Endodermal cell (in vitro differentiated cells): Measurements from ENCODE around the gene NTN3. TPM values are rescaled to one million over a fixed set of nuclear protein-coding genes. Genes with fewer than 3 reads are reported as not detected.

ENCODE experiments used
- DNase-seq: peaks from one replicate; pipeline ENCODE4 v3.0.0-alpha.2; 2017
- H3K27ac ChIP-seq: 2 replicates; pipeline ENCODE4 v1.5.1; 2013; ENCODE audit warnings: mild to moderate bottlenecking, low read depth, low read length, moderate library complexity
- H3K27me3 ChIP-seq: 2 replicates; pipeline ENCODE4 v1.6.1; 2013; ENCODE audit warnings: mild to moderate bottlenecking, low read length, moderate library complexity; ENCODE audit not compliant: insufficient read depth, control insufficient read depth, poor library complexity, severe bottlenecking
- H3K36me3 ChIP-seq: 2 replicates; pipeline ENCODE4 v1.7.0; 2013; ENCODE audit warnings: mild to moderate bottlenecking, low read length, moderate library complexity; ENCODE audit not compliant: control insufficient read depth, insufficient read depth
- H3K4me1 ChIP-seq: one replicate; pipeline ENCODE4 v1.7.0; 2013; ENCODE audit warnings: low read length; ENCODE audit not compliant: control insufficient read depth, insufficient read depth
- H3K4me3 ChIP-seq: 2 replicates; pipeline ENCODE4 v1.5.1; 2013; ENCODE audit warnings: mild to moderate bottlenecking, low read length, moderate library complexity
- H3K9ac ChIP-seq: 2 replicates; pipeline ENCODE4 v1.6.1; 2013; ENCODE audit warnings: mild to moderate bottlenecking, low read length, moderate library complexity; ENCODE audit not compliant: poor library complexity, severe bottlenecking; ENCODE audit errors: extremely low read depth
- H3K9me3 ChIP-seq: 2 replicates; pipeline ENCODE4 v1.6.1; 2013; ENCODE audit warnings: mild to moderate bottlenecking, low read length, moderate library complexity; ENCODE audit not compliant: control insufficient read depth
- H3K27ac Mint-ChIP-seq: 2 replicates; pipeline ENCODE4 v1.8.0; 2020; ENCODE audit warnings: mixed read lengths
- H3K27me3 Mint-ChIP-seq: 2 replicates; pipeline ENCODE4 v1.8.0; 2021; ENCODE audit warnings: mild to moderate bottlenecking, mixed read lengths; ENCODE audit not compliant: insufficient read depth
- H3K36me3 Mint-ChIP-seq: 2 replicates; pipeline ENCODE4 v1.8.0; 2020; ENCODE audit warnings: low read depth, mixed read lengths
- H3K4me1 Mint-ChIP-seq: 2 replicates; pipeline ENCODE4 v1.8.0; 2020; ENCODE audit warnings: mixed read lengths
- H3K4me3 Mint-ChIP-seq: 2 replicates; pipeline ENCODE4 v1.8.0; 2020; ENCODE audit warnings: mild to moderate bottlenecking, moderate library complexity, mixed read lengths
- H3K9me3 Mint-ChIP-seq: 2 replicates; pipeline ENCODE4 v1.8.0; 2020; ENCODE audit warnings: mild to moderate bottlenecking, mixed read lengths
- CTCF ChIP-seq: fragments of 200-600 bp; sonication (generic); conservative IDR thresholded peaks from 2 replicates; pipeline ENCODE4 v1.5.0; 2021; ENCODE audit warnings: antibody characterized with exemption, mild to moderate bottlenecking
- WGBS, 2 experiments: methylation state at CpG; one replicate each; pipeline versions ENCODE4 v1.1.5 to v1.1.7; 2013; ENCODE audit warnings: missing lambda C conversion rate in 2 of 2, mixed read lengths in 1 of 2; ENCODE audit not compliant: insufficient coverage in 1 of 2, insufficient read length in 1 of 2; 5-methylcytosine and 5-hydroxymethylcytosine counted together
- total RNA-seq, 2 donors: library from RNA; stranded (reverse); fragmentation: NEBNext Ultra II Directional in 1 of 2; extraction: Animal tissue kit (Norgen Biotek cat#: 25700) in 1 of 2; gene quantifications; 2 replicates in 1 of 2; 3 replicates in 1 of 2; pipeline ENCODE4 v1.2.1, GENCODE V29; 2021

NTN3 gene
- total RNA-seq, 2 donors from 2014 or later = 0.48 to 0.62 TPM

- DNase-seq = no peak
- 86 to 89% methylated on average over 10 to 14 of the region's 14 CpGs for WGBS, 2 experiments
- H3K27me3 ChIP-seq = peaks cover 43% of the 10 kb centered on the region
- peaks cover 6% of the 10 kb centered on the region for H3K4me1 Mint-ChIP-seq
- H3K9me3 ChIP-seq = no peaks in the 10 kb centered on the region
- no peak overlapping the region for H3K27ac ChIP-seq
- H3K27me3 Mint-ChIP-seq = peaks cover 50% of the 10 kb centered on the region
- H3K9ac ChIP-seq = no peak overlapping the region
- H3K4me1 ChIP-seq = peaks cover 14% of the 10 kb centered on the region
- no peak for TF ChIP-seq CTCF
- no peaks in the 10 kb centered on the region for H3K36me3 Mint-ChIP-seq
- H3K4me3 ChIP-seq = no peak overlapping the region
- H3K27ac Mint-ChIP-seq = no peak overlapping the region
- H3K36me3 ChIP-seq = no peaks in the 10 kb centered on the region
- peak overlapping the region; percentile 45 for H3K4me3 Mint-ChIP-seq
- no peaks in the 10 kb centered on the region for H3K9me3 Mint-ChIP-seq
Measured at GRCh38 chr16:2472885-2473445, 1.9 kb downstream of the NTN3 start.

DNA sequence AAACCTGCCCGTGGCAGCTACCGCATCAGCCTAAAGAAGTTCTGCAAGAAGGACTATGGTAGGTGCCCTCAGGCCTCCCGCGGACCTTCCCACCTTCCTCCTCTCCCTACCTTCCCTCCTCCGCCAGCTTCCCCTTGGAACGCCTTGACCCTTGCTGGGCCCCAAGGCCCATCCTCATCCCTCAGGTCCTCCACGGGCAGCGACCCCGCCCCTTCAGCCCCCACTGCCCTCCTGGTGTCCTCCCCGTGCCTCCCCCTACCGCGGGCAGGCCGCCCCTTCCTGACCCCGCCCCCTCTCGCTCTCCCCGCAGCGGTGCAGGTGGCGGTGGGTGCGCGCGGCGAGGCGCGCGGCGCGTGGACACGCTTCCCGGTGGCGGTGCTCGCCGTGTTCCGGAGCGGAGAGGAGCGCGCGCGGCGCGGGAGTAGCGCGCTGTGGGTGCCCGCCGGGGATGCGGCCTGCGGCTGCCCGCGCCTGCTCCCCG, 2.4 kb downstream of the NTN3 start:
- H3K4me3 ChIP-seq = no peak overlapping the region
- H3K27ac Mint-ChIP-seq = no peak overlapping the region
- H3K9me3 ChIP-seq = no peaks in the 10 kb centered on the region
- peaks cover 49% of the 10 kb centered on the region for H3K27me3 Mint-ChIP-seq
- H3K27me3 ChIP-seq = peaks cover 43% of the 10 kb centered on the region
- H3K36me3 Mint-ChIP-seq = no peaks in the 10 kb centered on the region
- DNase-seq = peak; percentile 68
- no peaks in the 10 kb centered on the region for H3K36me3 ChIP-seq
- H3K4me3 Mint-ChIP-seq = peak overlapping the region; percentile 45
- H3K9ac ChIP-seq = no peak overlapping the region
- H3K4me1 ChIP-seq = peaks cover 14% of the 10 kb centered on the region
- no peaks in the 10 kb centered on the region for H3K9me3 Mint-ChIP-seq
- no peak overlapping the region for H3K27ac ChIP-seq
- H3K4me1 Mint-ChIP-seq = peaks cover 6% of the 10 kb centered on the region
- no peak for TF ChIP-seq CTCF
- WGBS, 2 experiments = 8 to 50% methylated on average over 5 to 49 of the region's 49 CpGs

DNA sequence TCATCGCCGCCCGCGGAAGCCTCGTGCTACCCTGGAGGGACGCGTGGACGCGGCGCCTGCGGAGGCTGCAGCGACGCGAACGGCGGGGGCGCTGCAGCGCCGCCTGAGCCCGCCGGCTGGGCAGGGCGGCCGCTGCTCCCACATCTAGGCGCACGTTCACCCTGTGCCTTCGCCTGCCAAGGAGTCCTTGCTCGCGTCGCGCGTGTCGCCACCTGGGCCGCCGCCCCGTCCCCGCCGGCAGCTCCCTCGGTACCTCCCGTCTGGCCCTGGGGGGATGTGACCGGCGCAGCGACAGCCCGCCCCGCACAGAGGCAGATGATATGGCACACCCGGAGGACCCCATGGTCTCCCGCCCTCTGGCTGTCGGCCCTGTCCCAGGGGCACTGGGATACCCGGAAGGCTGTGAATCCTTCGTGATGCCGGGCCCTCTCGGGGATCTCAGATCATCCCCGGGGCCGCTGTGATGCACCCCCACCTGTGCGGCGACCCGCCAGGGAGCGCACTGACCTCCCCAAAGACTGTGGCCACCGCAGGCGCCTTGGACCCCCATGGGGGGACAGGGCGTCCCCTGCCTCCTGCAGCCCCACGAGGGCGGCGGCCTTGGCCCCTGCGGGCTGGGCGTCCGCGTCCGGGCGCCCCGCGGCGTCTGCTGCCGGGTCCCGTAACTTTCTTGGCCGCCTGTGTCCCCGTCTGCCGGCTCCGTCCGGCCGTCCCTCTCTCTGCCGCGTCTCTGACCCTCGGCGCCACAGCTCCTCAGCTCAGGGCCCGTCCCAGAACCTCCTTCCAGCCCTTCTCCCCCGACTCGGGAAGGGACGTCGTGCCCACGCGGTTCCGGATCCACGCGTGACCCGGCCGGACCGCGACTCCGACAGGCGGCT, 3.1 kb downstream of the NTN3 start:
- peaks cover 43% of the 10 kb centered on the region for H3K27me3 ChIP-seq

More for the DNA sequence above, 3.1 kb downstream of the NTN3 start:
- H3K9me3 ChIP-seq = no peaks in the 10 kb centered on the region
- H3K4me1 Mint-ChIP-seq = peaks cover 6% of the 10 kb centered on the region
- 0 to 2% methylated on average over 24 to 100 of the region's 100 CpGs for WGBS, 2 experiments
- TF ChIP-seq CTCF = peak; percentile 56
- H3K9ac ChIP-seq = peak overlapping the region; percentile 69
- H3K9me3 Mint-ChIP-seq = no peaks in the 10 kb centered on the region
- DNase-seq = peak; percentile 76
- no peaks in the 10 kb centered on the region for H3K36me3 ChIP-seq
- H3K36me3 Mint-ChIP-seq = no peaks in the 10 kb centered on the region
- H3K27me3 Mint-ChIP-seq = peaks cover 45% of the 10 kb centered on the region
- peak overlapping the region; percentile 86 for H3K4me3 ChIP-seq
- H3K4me1 ChIP-seq = peaks cover 7% of the 10 kb centered on the region
- no peak overlapping the region for H3K27ac Mint-ChIP-seq
- no peak overlapping the region for H3K27ac ChIP-seq
- peak overlapping the region; percentile 63 for H3K4me3 Mint-ChIP-seq
